Measurements from ENCODE around the gene NEDD4L.

- TF ChIP-seq, protein P1, sequence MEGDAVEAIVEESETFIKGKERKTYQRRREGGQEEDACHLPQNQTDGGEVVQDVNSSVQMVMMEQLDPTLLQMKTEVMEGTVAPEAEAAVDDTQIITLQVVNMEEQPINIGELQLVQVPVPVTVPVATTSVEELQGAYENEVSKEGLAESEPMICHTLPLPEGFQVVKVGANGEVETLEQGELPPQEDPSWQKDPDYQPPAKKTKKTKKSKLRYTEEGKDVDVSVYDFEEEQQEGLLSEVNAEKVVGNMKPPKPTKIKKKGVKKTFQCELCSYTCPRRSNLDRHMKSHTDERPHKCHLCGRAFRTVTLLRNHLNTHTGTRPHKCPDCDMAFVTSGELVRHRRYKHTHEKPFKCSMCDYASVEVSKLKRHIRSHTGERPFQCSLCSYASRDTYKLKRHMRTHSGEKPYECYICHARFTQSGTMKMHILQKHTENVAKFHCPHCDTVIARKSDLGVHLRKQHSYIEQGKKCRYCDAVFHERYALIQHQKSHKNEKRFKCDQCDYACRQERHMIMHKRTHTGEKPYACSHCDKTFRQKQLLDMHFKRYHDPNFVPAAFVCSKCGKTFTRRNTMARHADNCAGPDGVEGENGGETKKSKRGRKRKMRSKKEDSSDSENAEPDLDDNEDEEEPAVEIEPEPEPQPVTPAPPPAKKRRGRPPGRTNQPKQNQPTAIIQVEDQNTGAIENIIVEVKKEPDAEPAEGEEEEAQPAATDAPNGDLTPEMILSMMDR (IDR thresholded peaks at IDR 0.05): no peak
- no peak for TF ChIP-seq EP300 (IDR thresholded peaks at IDR 0.05; ENCODE audit: borderline replicate concordance in 1 of 2, low read depth in 1 of 2, low read length in 1 of 2)
- no peak for TF ChIP-seq POLR2AphosphoS5 (IDR thresholded peaks at IDR 0.05; ENCODE audit: low read depth, low read length)
- TF ChIP-seq ZBTB33 (IDR thresholded peaks at IDR 0.05; ENCODE audit: borderline replicate concordance, low read depth): no peak
- TF ChIP-seq EZH2phosphoT487 (IDR thresholded peaks at IDR 0.05; ENCODE audit: borderline replicate concordance, low read depth): no peak
- TF ChIP-seq RAD21 (IDR thresholded peaks at IDR 0.05; ENCODE audit: low read length): no peak
- no peak for TF ChIP-seq YY1 (IDR thresholded peaks at IDR 0.05; ENCODE audit: low read depth)
- TF ChIP-seq REST (IDR thresholded peaks at IDR 0.05; ENCODE audit: low read depth, low read length): no peak
- no peak for TF ChIP-seq GABPA (IDR thresholded peaks at IDR 0.05; ENCODE audit: low read depth)
- no peak for TF ChIP-seq SIN3A (IDR thresholded peaks at IDR 0.05; ENCODE audit: borderline replicate concordance, low read depth, low read length)
- no peak for TF ChIP-seq RCOR1 (IDR thresholded peaks at IDR 0.05; ENCODE audit: low read length)
These were observed 51.6 kb downstream of the NEDD4L start for GRCh38 chr18:58095655-58096054.

Data from SK-N-SH (cell line).